HCT116 (cell line): ENCODE measurements around the gene AMBRA1. TPM values are rescaled to one million over a fixed set of nuclear protein-coding genes. Genes with fewer than 3 reads are reported as not detected.

Experiments
- ATAC-seq: fragments of 200-7000 bp; cut with Tn5 transposase; 2 replicates; pipeline ENCODE4 v1.9.1; 2020; ENCODE audit warnings: mild to moderate bottlenecking, moderate library complexity
- BruUV-seq: library from RNA; stranded (reverse); fragments of 400-500 nt; replicated peaks from 2 replicates; lab custom pipeline; 2021; lab: Mats Ljungman, UMichigan
- CTCF ChIA-PET: fragments of 300-600 bp; sonication (Branson Sonifier 250); formaldehyde crosslinking; loops from one replicate; lab custom pipeline; 2021; ENCODE audit warnings: antibody characterized with exemption; lab: Charles Lee
- POLR2A ChIA-PET: fragments of 300-600, 350-600 bp; sonication (Branson Sonifier 250); formaldehyde crosslinking; loops from one replicate; lab custom pipeline; 2021; ENCODE audit warnings: antibody characterized with exemption; lab: Charles Lee
- RAD21 ChIA-PET, 2 experiments: fragments of 300-600 bp; sonication (Branson Sonifier 250); formaldehyde crosslinking; loops; one replicate each; lab custom pipeline; 2023; ENCODE audit warnings: low total read pairs in 2 of 2; ENCODE audit not compliant: uncharacterized antibody in 2 of 2, unreplicated experiment in 2 of 2, low non-redundant PET in 1 of 2; lab: Charles Lee
- DNase-seq: peaks from one replicate; pipeline ENCODE4 v3.0.0-alpha.2; 2010; ENCODE audit warnings: low read depth, low spot score
- H2AFZ ChIP-seq: fragments of 200-600 bp; shearing (Covaris generic), sonication (generic); 2 replicates; pipeline ENCODE4 v1.6.1; 2017; ENCODE audit warnings: low read depth, mixed run types, mixed read lengths, antibody characterized with exemption, low read length; ENCODE audit not compliant: poor library complexity, severe bottlenecking
- H3K27ac ChIP-seq: 2 replicates; pipeline ENCODE4 v1.5.1; 2012; ENCODE audit warnings: low read depth, low read length
- H3K27me3 ChIP-seq: fragments of 200-600 bp; sonication (generic); 2 replicates; pipeline ENCODE4 v1.6.1; 2016; ENCODE audit warnings: mixed run types, low read length, mixed read lengths; ENCODE audit not compliant: insufficient read depth
- H3K36me3 ChIP-seq, 2 experiments: fragments of 200-500 bp in 1 of 2; fragments of 200-600 bp in 1 of 2; sonication (Bioruptor generic) in 1 of 2; sonication (generic) in 1 of 2; 2 replicates each; pipeline versions ENCODE4 v1.5.1 to v1.6.1; 2014 to 2016; ENCODE audit warnings: low read length in 2 of 2, inconsistent platforms in 1 of 2, mixed read lengths in 1 of 2, mixed run types in 1 of 2; ENCODE audit not compliant: insufficient read depth in 2 of 2, control insufficient read depth in 1 of 2
- H3K4me1 ChIP-seq, 2 experiments: fragments of 200-600 bp in 1 of 2; sonication (generic) in 1 of 2; 2 replicates each; pipeline versions ENCODE4 v1.5.1 to v1.6.1; 2012 to 2017; ENCODE audit warnings: low read length in 2 of 2, inconsistent platforms in 1 of 2, mild to moderate bottlenecking in 1 of 2, mixed read lengths in 1 of 2, mixed run types in 1 of 2, moderate library complexity in 1 of 2; ENCODE audit not compliant: insufficient read depth in 2 of 2, control insufficient read depth in 1 of 2
- H3K4me2 ChIP-seq: fragments of 200-600 bp; sonication (generic); 2 replicates; pipeline ENCODE4 v1.6.1; 2017; ENCODE audit warnings: mixed run types, low read length, mixed read lengths
- H3K4me3 ChIP-seq, 2 experiments: fragments of 200-600 bp in 1 of 2; sonication (generic) in 1 of 2; replicated peaks in 1 of 2; 2 replicates each; pipeline ENCODE4 v1.5.1; 2011 to 2016; ENCODE audit warnings: low read length in 2 of 2, control low read depth in 1 of 2, low read depth in 1 of 2, mild to moderate bottlenecking in 1 of 2, mixed read lengths in 1 of 2, mixed run types in 1 of 2
- H3K79me2 ChIP-seq: fragments of 200-600 bp; sonication (generic); 2 replicates; pipeline ENCODE4 v1.6.1; 2017; ENCODE audit warnings: mild to moderate bottlenecking, mixed run types, low read length, moderate library complexity, mixed read lengths; ENCODE audit not compliant: insufficient read depth
- H3K9ac ChIP-seq: fragments of 200-600 bp; sonication (generic); 2 replicates; pipeline ENCODE4 v1.6.1; 2016; ENCODE audit warnings: low read length, mixed read lengths
- H3K9me2 ChIP-seq: fragments of 200-600 bp; sonication (generic), shearing (Covaris generic); 2 replicates; pipeline ENCODE4 v1.6.1; 2017; ENCODE audit warnings: mixed run types, mild to moderate bottlenecking, moderate library complexity; ENCODE audit not compliant: insufficient read depth
- H3K9me3 ChIP-seq, 2 experiments: fragments of 200-500 bp in 1 of 2; fragments of 200-600 bp in 1 of 2; sonication (Bioruptor generic) in 1 of 2; sonication (generic) in 1 of 2; 2 replicates each; pipeline ENCODE4 v1.6.1; 2014 to 2017; ENCODE audit warnings: low read length in 2 of 2, mixed read lengths in 2 of 2, inconsistent platforms in 1 of 2, low read depth in 1 of 2, mild to moderate bottlenecking in 1 of 2, mixed run types in 1 of 2, moderate library complexity in 1 of 2; ENCODE audit not compliant: control insufficient read depth in 1 of 2, insufficient read depth in 1 of 2
- H4K20me1 ChIP-seq: fragments of 200-600 bp; sonication (generic), shearing (Covaris generic); 2 replicates; pipeline ENCODE4 v1.6.1; 2017; ENCODE audit warnings: mixed run types, mild to moderate bottlenecking, moderate library complexity; ENCODE audit not compliant: insufficient read depth
- ATF3 ChIP-seq: IDR thresholded peaks from 2 replicates; pipeline ENCODE4 v1.6.1; 2012
- EZH2 ChIP-seq: fragments of 200-600 bp; sonication (generic); IDR thresholded peaks from 2 replicates; pipeline ENCODE4 v1.6.1; 2017; ENCODE audit warnings: antibody characterized with exemption, mixed run types
- JUND ChIP-seq: IDR thresholded peaks from 2 replicates; pipeline ENCODE4 v1.6.1; 2012
- RAD21 ChIP-seq: IDR thresholded peaks from 2 replicates; pipeline ENCODE4 v1.6.1; 2012; ENCODE audit warnings: low read depth, mild to moderate bottlenecking
- TCF7L2 ChIP-seq: IDR thresholded peaks from 2 replicates; pipeline ENCODE4 v1.7.0; 2011; ENCODE audit warnings: borderline replicate concordance, inconsistent platforms; ENCODE audit not compliant: insufficient read depth, insufficient read length; ENCODE audit errors: extremely low read depth
- YY1 ChIP-seq: IDR thresholded peaks from 2 replicates; pipeline ENCODE4 v1.6.1; 2011; ENCODE audit warnings: low read length, low read depth, moderate library complexity, mild to moderate bottlenecking; ENCODE audit not compliant: insufficient replicate concordance; ENCODE audit errors: extremely low read depth
- intact Hi-C: fragments of 100-400 bp; cut with micrococcal nuclease; formaldehyde crosslinking; loops from 2 replicates; pipeline ENCODE4 v1.10.0; 2022
- total RNA-seq: library from RNA; stranded (reverse); gene quantifications from one replicate; pipeline ENCODE4 v1.2.1, GENCODE V29; 2021; ENCODE audit not compliant: unreplicated experiment

AMBRA1 gene
- total RNA-seq, 1 experiment from 2014 or later: 22.7 TPM

- TF ChIP-seq ATF3 (no peak), TCF7L2 (no peak)
- TF ChIP-seq, all 23 proteins: peak for 0
Measured at GRCh38 chr11:46388619-46389449, 205.0 kb downstream of the AMBRA1 start (continued).

GRCh38 chr11:46387919-46388618 is 205.8 kb downstream of the AMBRA1 start:
- DNase-seq (no peak), ATAC-seq (no peak)
- H3K27me3 ChIP-seq: no peaks in the 10 kb centered on the region
- ChIA-PET CTCF (interaction anchor here (0.7 to 1.5 kb wide), 6 partner anchors 8 to 206 kb away, joined by 3 to 6 read pairs (median 3); partner anchors contain the start of gene AMBRA1), POLR2A (no interaction called here), RAD21 (interaction anchor here (1.0 to 1.2 kb wide), 2 partner anchors 36 to 141 kb away, joined by 3 to 4 read pairs; no protein-coding TSS in a partner anchor)
- no peak for TF ChIP-seq EZH2
- TF ChIP-seq YY1: no peak
- no peak for TF ChIP-seq ATF3
- no peak for TF ChIP-seq RAD21
- no peak for TF ChIP-seq JUND
- peaks cover 21 to 75% of the 10 kb centered on the region in 2 experiments for H3K4me1 ChIP-seq
- no TSS peak for BruUV-seq
- H3K9me3 ChIP-seq: no peaks in the 10 kb centered on the region
- no peaks in the 10 kb centered on the region for H3K36me3 ChIP-seq
- no peak overlapping the region for H3K4me2 ChIP-seq
- no peak overlapping the region for H3K27ac ChIP-seq
- H3K79me2 ChIP-seq: no peaks in the 10 kb centered on the region
- no peaks in the 10 kb centered on the region for H3K9me2 ChIP-seq
- H3K4me3 ChIP-seq: no peak overlapping the region
- intact Hi-C loops: loop anchor here (1.0 to 10.0 kb wide), 4 partner anchors 141 to 417 kb away; partner anchors contain the start of genes ATG13 and HARBI1
- H4K20me1 ChIP-seq: no peaks in the 10 kb centered on the region
- H3K9ac ChIP-seq: no peak overlapping the region
- H2AFZ ChIP-seq: no peak overlapping the region
